ENCODE results near the gene SYNM.
A peak's percentile ranks its signal among the peaks of the same experiment; 100 is the strongest.
"Not testable (repeated sequence)": the region's sequence is repeated elsewhere in the genome, so short reads cannot be mapped to it uniquely, and the experiment has no call there.

The SYNM gene

GRCh38 chr15:99104788-99105513 lies at the start of gene SYNM:
TSS of gene SYNM (plus strand) at chr15:99105080. CDS start at chr15:99105200, 120 bp downstream.
- peak; percentile 40 to 51 for DNase-seq

DNA sequence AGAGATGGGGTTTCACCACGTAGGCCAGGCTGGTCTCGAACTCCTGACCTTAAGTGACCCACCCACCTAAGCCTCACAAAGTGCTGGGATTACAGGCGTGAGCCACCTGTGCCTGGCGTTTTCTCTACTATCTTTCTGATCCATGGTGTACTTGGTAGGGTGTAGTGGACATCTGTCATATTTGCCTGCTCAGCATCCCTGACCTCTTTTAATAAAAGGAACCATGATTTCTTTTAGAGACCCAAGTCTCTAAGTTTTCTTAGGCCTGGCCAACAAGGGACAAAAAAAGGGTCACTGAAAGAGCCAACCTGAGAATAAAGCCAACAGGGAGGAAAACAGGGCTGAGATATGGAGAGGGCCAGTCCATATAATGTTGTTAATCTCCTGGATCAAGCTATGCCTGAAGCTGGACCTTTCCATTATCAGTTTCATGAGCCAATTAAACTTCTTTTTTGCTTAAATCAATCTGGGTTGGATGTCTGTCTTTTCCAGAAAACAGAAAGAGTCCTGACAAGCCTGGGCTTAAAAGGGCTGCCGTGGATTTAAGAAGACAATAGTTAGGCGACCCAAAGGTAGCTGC lies 49.2 kb upstream of the SYNM start:
- DNase-seq: no peak

GRCh38 chr15:99057020-99057419 lies 47.9 kb upstream of the SYNM start:
- no peak for DNase-seq

GRCh38 chr15:99057697-99058420 lies 47.0 kb upstream of the SYNM start:
- DNase-seq: no peak

- DNase-seq: no peak
Measured at GRCh38 chr15:99058421-99058870, 46.4 kb upstream of the SYNM start.

DNA sequence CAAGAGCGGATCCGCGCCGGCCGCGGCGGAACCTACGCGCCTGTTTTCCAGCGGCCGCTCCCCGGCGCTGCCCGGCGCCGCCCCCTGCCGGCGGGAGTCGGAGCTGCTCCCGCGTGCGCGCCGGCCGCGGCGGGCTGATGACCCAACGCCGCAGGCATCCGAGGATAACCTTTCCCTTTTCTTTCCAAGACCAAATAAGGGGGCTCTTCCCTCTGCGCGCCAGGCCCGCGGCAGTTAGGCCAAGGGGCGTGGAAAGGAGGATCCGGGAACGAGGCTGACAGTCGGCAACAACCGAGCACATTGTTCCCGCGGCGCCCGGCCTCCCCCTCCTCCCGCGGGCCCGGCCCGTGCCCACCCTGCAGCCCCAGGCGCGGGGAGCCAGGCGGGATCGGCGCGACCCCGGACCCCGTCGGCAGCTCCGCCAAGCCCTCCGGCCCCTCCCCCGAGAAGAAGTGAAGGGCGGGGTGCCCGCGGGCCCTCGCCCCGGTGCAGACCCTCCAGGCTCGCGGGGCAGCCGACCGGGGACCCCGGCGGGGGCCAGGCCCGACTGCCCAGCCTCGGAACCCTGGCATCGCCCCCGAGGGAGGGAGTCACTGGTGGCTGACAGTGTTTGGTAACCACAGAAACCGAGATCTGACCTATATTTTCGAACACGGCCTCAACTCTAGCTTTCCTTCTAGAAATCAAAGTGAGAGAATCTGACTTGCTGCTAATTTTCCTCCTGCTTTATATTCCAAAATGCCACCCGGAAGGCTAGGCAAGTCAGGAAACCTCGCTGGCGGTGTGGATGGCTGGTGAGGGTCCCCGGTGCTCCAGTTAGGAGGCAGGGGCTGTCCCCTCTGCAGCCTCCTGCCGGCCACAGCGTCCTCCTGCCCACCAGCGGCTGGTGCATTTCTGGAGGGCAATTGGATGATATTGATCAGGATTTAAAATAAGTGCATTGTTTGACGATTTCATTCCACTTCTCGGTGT lies 45.6 kb upstream of the SYNM start:
- DNase-seq: peak; percentile 41 to 57

GRCh38 chr15:99060186-99060585 lies 44.7 kb upstream of the SYNM start:
- not testable (repeated sequence) for DNase-seq

GRCh38 chr15:99062226-99062625 lies 42.7 kb upstream of the SYNM start:
- DNase-seq: no peak

DNA sequence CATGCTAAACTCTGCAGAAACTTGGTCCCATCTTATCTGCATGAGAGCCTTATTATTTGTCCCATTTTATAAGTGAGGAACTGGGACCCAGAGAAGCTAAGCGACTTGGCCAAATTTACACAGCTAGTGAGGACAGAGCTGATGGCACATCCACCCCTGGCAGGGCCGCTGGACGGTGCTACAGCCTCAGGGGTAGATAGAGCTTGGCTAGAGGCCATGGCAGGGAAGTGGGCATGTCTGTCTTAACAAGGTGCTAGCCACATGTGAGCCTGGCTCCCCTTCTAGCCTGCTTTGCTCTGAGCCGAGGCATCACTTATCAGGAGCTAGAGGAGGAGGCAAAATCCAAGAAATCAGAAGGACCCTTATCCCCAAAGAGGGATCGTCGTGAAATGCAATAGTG lies 36.7 kb upstream of the SYNM start:
- no peak for DNase-seq

DNA sequence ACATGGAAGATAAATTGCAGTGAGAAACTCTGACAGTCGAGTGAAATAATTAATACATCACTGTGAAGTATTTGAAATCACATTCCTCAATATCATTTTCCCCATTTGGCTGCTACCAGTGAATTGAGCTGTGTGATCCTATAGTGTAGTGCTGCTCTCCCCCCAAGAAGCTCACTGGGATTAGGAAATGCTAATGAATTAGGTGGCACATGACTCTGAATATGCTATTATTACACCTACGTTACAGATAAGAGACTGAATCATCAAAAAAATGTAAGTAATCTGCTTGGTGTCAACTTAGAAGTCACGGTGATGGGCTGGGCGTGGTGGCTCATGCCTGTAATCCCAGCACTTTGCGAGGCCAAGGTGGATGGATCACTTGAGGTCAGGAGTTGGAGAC lies 34.7 kb upstream of the SYNM start:
- no peak for DNase-seq

DNA sequence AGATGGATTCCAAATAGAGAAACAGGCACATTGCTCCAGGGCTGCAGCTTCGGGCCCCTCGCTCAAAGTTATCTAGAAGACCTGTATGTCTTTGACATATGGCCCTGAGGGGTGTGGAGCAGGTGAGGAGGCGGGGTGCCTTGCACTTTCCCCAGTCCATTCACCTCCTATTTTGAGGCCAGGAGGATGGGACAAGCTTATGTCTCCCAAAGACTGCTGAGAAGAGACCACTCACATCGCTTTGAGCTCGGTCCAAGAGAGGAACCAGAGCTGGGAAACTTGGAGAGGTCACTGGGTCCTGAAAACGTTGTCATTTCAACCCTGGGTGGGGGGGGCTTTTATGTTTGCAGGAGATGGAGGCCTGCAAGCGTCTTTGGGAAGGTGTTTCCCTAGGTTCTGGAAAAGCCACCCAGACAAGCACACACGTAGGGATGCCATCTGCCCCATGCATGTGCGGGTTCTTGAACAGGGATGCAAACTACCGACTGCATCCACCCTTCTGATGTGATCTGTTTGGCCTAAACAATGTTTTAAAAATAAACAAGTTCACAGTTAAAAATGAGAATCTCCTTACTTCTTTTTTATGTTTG lies 33.7 kb upstream of the SYNM start:
- no peak for DNase-seq

DNA sequence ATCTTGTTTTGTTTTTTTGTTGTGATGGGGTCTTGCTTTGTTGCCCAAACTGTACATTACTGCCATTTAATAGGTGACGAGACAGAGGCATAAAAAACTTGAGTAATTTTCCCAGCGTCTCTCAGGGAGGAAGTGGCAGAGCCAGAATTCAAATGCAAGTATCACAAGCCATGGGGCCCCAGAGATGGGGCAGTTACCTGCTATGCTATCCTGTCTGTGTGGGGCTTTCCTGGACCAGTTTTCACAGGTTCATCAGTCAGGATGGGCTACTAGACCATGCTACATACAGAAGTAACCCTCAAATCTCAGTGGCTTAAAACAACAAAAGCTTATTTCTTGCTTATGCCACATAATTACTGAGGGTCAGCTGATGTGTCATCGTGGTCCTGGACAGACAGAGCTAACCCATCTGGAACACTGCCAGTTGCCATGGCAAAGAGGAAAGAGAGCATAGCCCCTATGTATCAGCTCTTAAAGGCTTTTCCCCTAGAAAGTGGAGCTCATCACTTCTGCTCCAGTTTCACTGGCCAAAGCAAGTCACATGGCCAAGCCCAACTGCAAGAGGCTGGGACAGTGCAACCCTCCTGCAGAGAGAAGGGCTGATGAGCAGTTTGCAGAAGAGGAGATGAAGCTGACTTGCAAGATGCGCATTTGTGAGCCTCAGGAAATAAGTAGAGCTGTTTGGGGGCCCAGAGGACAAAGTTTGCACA lies 31.7 kb upstream of the SYNM start:
- no peak for DNase-seq

DNA sequence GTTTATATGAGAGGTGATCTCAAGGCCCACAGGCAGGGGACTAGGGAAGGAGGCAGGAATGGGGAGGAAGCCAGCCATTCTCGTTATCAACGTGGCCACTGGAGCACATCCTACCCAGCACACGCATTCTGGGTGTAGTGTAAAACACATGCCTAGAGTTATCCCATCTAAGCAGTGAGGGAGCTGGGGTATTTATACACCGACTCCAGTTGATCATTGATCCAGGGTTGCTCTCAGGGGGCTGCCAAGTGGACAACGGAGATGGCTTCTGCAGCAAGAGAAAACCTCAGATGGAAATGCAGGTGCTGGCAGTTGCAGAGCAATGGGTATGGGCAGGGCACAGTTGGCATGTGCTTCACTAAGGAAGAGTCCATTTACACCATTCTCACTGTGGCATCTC lies 30.4 kb upstream of the SYNM start:
- no peak for DNase-seq

GRCh38 chr15:99075059-99075652 lies 29.7 kb upstream of the SYNM start:
- DNase-seq: not testable (repeated sequence)

DNA sequence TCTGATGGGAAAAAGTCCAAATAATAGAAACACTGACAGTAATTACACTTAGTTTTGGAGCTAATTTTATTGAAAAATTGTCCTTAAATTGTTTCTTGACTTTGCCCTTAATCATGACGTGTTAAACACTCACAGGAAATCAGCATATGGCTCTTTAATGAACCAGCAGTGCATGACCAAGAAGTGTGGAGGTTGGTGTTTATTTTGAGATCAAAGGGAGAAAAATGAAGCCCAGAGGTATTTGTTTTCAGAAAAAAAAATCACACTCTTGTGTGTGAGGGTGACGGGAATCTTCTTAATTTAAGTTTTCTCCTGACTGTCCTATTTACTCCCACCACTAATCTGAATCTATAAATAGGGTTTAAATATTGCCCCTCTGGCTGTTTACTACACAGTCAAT lies 28.8 kb upstream of the SYNM start:
- DNase-seq: no peak

- DNase-seq: peak; percentile 34 to 46
Measured at GRCh38 chr15:99076555-99077308, 28.1 kb upstream of the SYNM start.

DNA sequence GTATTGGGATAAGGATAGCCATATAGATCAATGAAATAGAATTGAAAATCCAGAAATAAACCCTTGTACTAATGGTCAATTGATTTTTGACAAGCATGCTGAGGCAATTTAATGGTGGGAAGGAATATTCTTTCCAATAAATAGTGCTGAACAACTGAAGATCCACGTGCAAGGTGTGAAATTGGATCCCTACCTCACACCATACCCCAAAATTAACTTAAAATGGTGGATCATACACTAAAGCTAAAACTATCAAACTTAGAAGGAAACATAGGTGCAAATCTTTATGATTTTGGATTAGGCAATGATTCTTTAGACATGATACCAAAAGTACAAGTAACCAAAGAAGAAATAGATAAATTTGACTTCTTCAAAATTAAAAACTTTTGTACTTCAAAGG lies 22.1 kb upstream of the SYNM start:
- no peak for DNase-seq

DNA sequence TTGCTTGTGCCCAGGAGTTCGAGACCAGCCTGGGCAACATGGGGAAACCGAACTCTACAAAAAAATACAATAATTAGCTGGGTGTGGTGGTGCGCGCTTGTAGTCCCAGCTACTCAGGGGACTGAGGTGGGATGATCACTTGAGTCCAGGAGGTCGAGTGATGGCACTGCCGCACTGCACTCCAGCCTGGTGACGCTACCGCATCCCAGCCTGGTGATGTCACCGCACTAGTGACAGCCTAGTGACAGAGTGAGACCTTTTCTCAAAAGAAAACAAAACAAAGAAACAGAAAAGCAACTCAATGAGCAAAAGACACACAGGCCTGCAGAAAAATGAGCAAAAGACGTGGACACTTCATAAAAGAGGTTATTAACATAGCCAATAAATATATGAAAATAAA lies 19.9 kb upstream of the SYNM start:
- DNase-seq: no peak

GRCh38 chr15:99085413-99086326 lies 19.2 kb upstream of the SYNM start:
- no peak for DNase-seq

GRCh38 chr15:99086327-99086667 lies 18.6 kb upstream of the SYNM start:
- DNase-seq: no peak
